BJ (cell line): ENCODE results near the gene MKRN2. TPM values are rescaled to one million over a fixed set of nuclear protein-coding genes. Genes with fewer than 3 reads are reported as not detected.

Experiments
- CTCF ChIA-PET: fragments of 350-600 bp; formaldehyde crosslinking; extraction: SDS; loops from one replicate; lab custom pipeline; 2021; ENCODE audit warnings: antibody characterized with exemption, inconsistent platforms; lab: Yijun Ruan, JAX
- POLR2A ChIA-PET: fragments of 300-600 bp; sonication (Branson Sonifier 250); formaldehyde crosslinking; extraction: SDS; loops from one replicate; lab custom pipeline; 2021; ENCODE audit warnings: antibody characterized with exemption; lab: Charles Lee
- DNase-seq: peaks from one replicate; pipeline ENCODE4 v3.0.0-alpha.2; 2011; ENCODE audit warnings: low read depth
- H3K27me3 ChIP-seq: 2 replicates; pipeline ENCODE4 v1.6.0; 2011; ENCODE audit warnings: low read length; ENCODE audit not compliant: control insufficient read depth, insufficient read depth
- H3K36me3 ChIP-seq: 2 replicates; pipeline ENCODE4 v1.5.1; 2011; ENCODE audit warnings: low read length; ENCODE audit not compliant: control insufficient read depth, insufficient read depth
- H3K4me3 ChIP-seq: 2 replicates; pipeline ENCODE4 v1.5.1; 2011; ENCODE audit warnings: low read depth, mild to moderate bottlenecking, control low read depth, low read length
- CTCF ChIP-seq: IDR thresholded peaks from 2 replicates; pipeline ENCODE4 v1.5.1; 2011; ENCODE audit warnings: low read depth, mild to moderate bottlenecking, control low read depth, inconsistent platforms, low read length, moderate library complexity; ENCODE audit not compliant: insufficient read depth
- polyA plus RNA-seq: library from polyadenylated mRNA; depleted of rRNA; stranded (reverse); fragments of >200 nt; gene quantifications from 2 replicates; pipeline ENCODE4 v1.2.3, GENCODE V29; 2011

The MKRN2 gene
- polyA plus RNA-seq, 1 experiment: 56.2 TPM

GRCh38 chr3:12601072-12601471 lies 44.2 kb downstream of the MKRN2 start:
- no peak for DNase-seq
- Histone ChIP-seq H3K4me3 (no peak overlapping the region), H3K27me3 (no peaks in the 10 kb centered on the region), H3K36me3 (peaks cover 6% of the 10 kb centered on the region)
- CTCF ChIA-PET: interaction anchor here (0.6 to 2.5 kb wide), 9 partner anchors 11 to 328 kb away, joined by 3 to 9 read pairs (median 3); no protein-coding TSS in a partner anchor
- POLR2A ChIA-PET: no interaction called here
- no peak for TF ChIP-seq CTCF

- H3K27me3 ChIP-seq: no peaks in the 10 kb centered on the region
- H3K36me3 ChIP-seq: peaks cover 8% of the 10 kb centered on the region
- TF ChIP-seq CTCF: no peak
- ChIA-PET CTCF (no interaction called here), POLR2A (no interaction called here)
- H3K4me3 ChIP-seq: no peak overlapping the region
- DNase-seq: no peak
Measured at GRCh38 chr3:12603969-12604368, 47.1 kb downstream of the MKRN2 start.

- H3K36me3 ChIP-seq: peaks cover 8% of the 10 kb centered on the region
- no peak for DNase-seq
- ChIA-PET POLR2A (no interaction called here), CTCF (no interaction called here)
- no peak for TF ChIP-seq CTCF
- no peaks in the 10 kb centered on the region for H3K27me3 ChIP-seq
- H3K4me3 ChIP-seq: no peak overlapping the region
Measured at GRCh38 chr3:12608376-12608775, 51.5 kb downstream of the MKRN2 start.

GRCh38 chr3:12611117-12611516 lies 54.2 kb downstream of the MKRN2 start:
- DNase-seq: no peak
- POLR2A ChIA-PET: interaction anchor here (0.6 kb wide), 1 partner anchor 109 kb away, joined by 15 read pairs; no protein-coding TSS in a partner anchor
- no peaks in the 10 kb centered on the region for H3K27me3 ChIP-seq
- H3K36me3 ChIP-seq: peaks cover 8% of the 10 kb centered on the region
- TF ChIP-seq CTCF: no peak
- CTCF ChIA-PET: interaction anchor here (0.5 to 2.2 kb wide), 2 partner anchors 10 to 13 kb away, joined by 3 to 9 read pairs; no protein-coding TSS in a partner anchor
- no peak overlapping the region for H3K4me3 ChIP-seq

- no peak for DNase-seq
- ChIA-PET CTCF (interaction anchor here (2.2 kb wide), 1 partner anchor 11 kb away, joined by 9 read pairs; no protein-coding TSS in a partner anchor), POLR2A (interaction anchor here (0.7 kb wide), 1 partner anchor 285 kb away, joined by 24 read pairs; no protein-coding TSS in a partner anchor)
- Histone ChIP-seq H3K27me3 (no peaks in the 10 kb centered on the region), H3K36me3 (peaks cover 5% of the 10 kb centered on the region), H3K4me3 (no peak overlapping the region)
- no peak for TF ChIP-seq CTCF
Measured at GRCh38 chr3:12612514-12613226, 55.8 kb downstream of the MKRN2 start.
